B cell (primary cell): ENCODE results near the gene PPP1R10. TPM values are rescaled to one million over a fixed set of nuclear protein-coding genes. Genes with fewer than 3 reads are reported as not detected.

Experiments
- ATAC-seq: fragments of 200-7000 bp; cut with Tn5 transposase; one replicate; pipeline ENCODE4 v1.10.0; 2021; ENCODE audit warnings: low read depth, mild to moderate bottlenecking, moderate number of reproducible peaks, moderate library complexity
- CTCF ChIA-PET: fragments of 350-600 bp; sonication (Branson Sonifier 250); formaldehyde crosslinking; loops from one replicate; lab custom pipeline; 2021; ENCODE audit warnings: antibody characterized with exemption, inconsistent platforms; lab: Charles Lee
- POLR2A ChIA-PET: fragments of 350-600 bp; sonication (Branson Sonifier 250); formaldehyde crosslinking; loops from one replicate; lab custom pipeline; 2021; ENCODE audit warnings: antibody characterized with exemption; lab: Charles Lee
- DNase-seq: peaks from one replicate; pipeline ENCODE4 v3.0.0; 2013
- H2AFZ ChIP-seq: 2 replicates; pipeline ENCODE4 v1.6.1; 2012; ENCODE audit warnings: mild to moderate bottlenecking, low read depth, low read length; ENCODE audit not compliant: insufficient read depth, poor library complexity, severe bottlenecking
- H3K27ac ChIP-seq, 2 donors: 1 replicate in 1 of 2; 2 replicates in 1 of 2; pipeline ENCODE4 v1.5.1; 2012 to 2013; ENCODE audit warnings: low read length in 2 of 2, mild to moderate bottlenecking in 2 of 2, moderate library complexity in 1 of 2
- H3K27me3 ChIP-seq, 4 experiments: fragments of 200-600 bp in 1 of 4; sonication (generic) in 1 of 4; replicated peaks in 1 of 4; 1 replicate in 2 of 4; 2 replicates in 2 of 4; pipeline versions ENCODE4 v1.6.1 to v1.7.0; 2013 to 2016; ENCODE audit warnings: low read length in 3 of 4, mild to moderate bottlenecking in 2 of 4, mixed read lengths in 1 of 4, moderate library complexity in 1 of 4; ENCODE audit not compliant: insufficient read depth in 4 of 4, control insufficient read depth in 3 of 4; ENCODE audit errors: control extremely low read depth in 1 of 4
- H3K36me3 ChIP-seq, 2 experiments: replicated peaks in 1 of 2; 1 replicate in 1 of 2; 2 replicates in 1 of 2; pipeline versions ENCODE4 v1.6.1 to v1.7.1; 2013; ENCODE audit warnings: low read length in 1 of 2; ENCODE audit not compliant: insufficient read depth in 2 of 2, control insufficient read depth in 1 of 2; ENCODE audit errors: control extremely low read depth in 1 of 2, extremely low read depth in 1 of 2
- H3K4me1 ChIP-seq, 2 donors: fragments of 200-600 bp in 1 of 2; sonication (generic) in 1 of 2; 1 replicate in 1 of 2; 2 replicates in 1 of 2; pipeline versions ENCODE4 v1.5.1 to v1.6.1; 2013 to 2017; ENCODE audit warnings: low read length in 2 of 2; ENCODE audit not compliant: control insufficient read depth in 2 of 2, insufficient read depth in 2 of 2
- H3K4me2 ChIP-seq: replicated peaks from 2 replicates; pipeline ENCODE3; 2012; ENCODE audit warnings: mild to moderate bottlenecking, low read depth, low read length; ENCODE audit not compliant: poor library complexity, severe bottlenecking
- H3K4me3 ChIP-seq, 5 experiments: fragments of 200-600 bp in 1 of 5; sonication (generic) in 1 of 5; 1 replicate in 3 of 5; 2 replicates in 2 of 5; pipeline versions ENCODE4 v1.5.1 to v1.7.0; 2011 to 2016; ENCODE audit warnings: low read length in 4 of 5, mild to moderate bottlenecking in 4 of 5, low read depth in 2 of 5, control low read depth in 1 of 5, moderate library complexity in 1 of 5; ENCODE audit not compliant: insufficient read depth in 1 of 5; ENCODE audit errors: control extremely low read depth in 1 of 5, extremely low read depth in 1 of 5
- H3K79me2 ChIP-seq: fragments of 200-600 bp; sonication (generic); one replicate; pipeline ENCODE4 v1.6.0; 2016; ENCODE audit warnings: low read length; ENCODE audit not compliant: control insufficient read depth, insufficient read depth
- H3K9ac ChIP-seq: fragments of 200-600 bp; sonication (generic); 2 replicates; pipeline ENCODE4 v1.6.1; 2017; ENCODE audit warnings: mild to moderate bottlenecking, low read length, moderate library complexity
- H3K9me3 ChIP-seq, 3 donors: one replicate each; pipeline versions ENCODE4 v1.6.1 to v1.7.1; 2013; ENCODE audit warnings: low read length in 2 of 3; ENCODE audit not compliant: control insufficient read depth in 2 of 3, insufficient read depth in 1 of 3; ENCODE audit errors: control extremely low read depth in 1 of 3
- H4K20me1 ChIP-seq: 2 replicates; pipeline ENCODE4 v1.6.0; 2012; ENCODE audit warnings: mild to moderate bottlenecking, low read length; ENCODE audit not compliant: insufficient read depth, control insufficient read depth, poor library complexity, severe bottlenecking
- H3K27ac Mint-ChIP-seq: one replicate; pipeline ENCODE4 v1.8.0; 2021; ENCODE audit warnings: mixed read lengths
- H3K27me3 Mint-ChIP-seq: one replicate; pipeline ENCODE4 v1.8.0; 2021; ENCODE audit warnings: mixed read lengths
- H3K4me1 Mint-ChIP-seq: one replicate; pipeline ENCODE4 v1.8.0; 2021; ENCODE audit warnings: mixed read lengths
- H3K4me3 Mint-ChIP-seq: one replicate; pipeline ENCODE4 v1.8.0; 2021; ENCODE audit warnings: mixed read lengths
- H3K9me3 Mint-ChIP-seq: one replicate; pipeline ENCODE4 v1.8.0; 2022; ENCODE audit warnings: mixed read lengths; ENCODE audit not compliant: insufficient read depth
- EZH2 ChIP-seq: IDR thresholded peaks from 2 replicates; pipeline ENCODE4 v1.6.1; 2012; ENCODE audit warnings: borderline replicate concordance, low read depth, mild to moderate bottlenecking, moderate library complexity, low read length; ENCODE audit not compliant: insufficient read depth, poor library complexity, severe bottlenecking
- WGBS: methylation state at CpG from one replicate; pipeline ENCODE4 v1.1.5; 2013; ENCODE audit warnings: missing lambda C conversion rate; ENCODE audit not compliant: insufficient coverage; 5-methylcytosine and 5-hydroxymethylcytosine counted together
- intact Hi-C: fragments of 100-400 bp; cut with micrococcal nuclease; formaldehyde crosslinking; loops from one replicate; pipeline ENCODE4 v1.10.0; 2022
- polyA plus RNA-seq: library from polyadenylated mRNA; depleted of rRNA; stranded (reverse); fragments of >200 nt; gene quantifications from 2 replicates; pipeline ENCODE4 v1.2.3, GENCODE V29; 2012
- total RNA-seq, 2 donors: library from RNA; stranded (reverse); fragments of 120-200 nt in 1 of 2; gene quantifications; 1 replicate in 1 of 2; 2 replicates in 1 of 2; pipeline versions ENCODE4 v1.2.3 to v1.2.4, GENCODE V29; 2013 to 2022
- TF ChIP-seq, protein P1 (sequence below): fragments of 200-600 bp; IDR thresholded peaks from one replicate; pipeline ENCODE4 v1.8.0; 2022; ENCODE audit warnings: antibody characterized with exemption, mild to moderate bottlenecking

PPP1R10 gene
- total and polyA plus RNA-seq, 2 donors (not counting 1 experiment from before 2014, with no cell fraction given), result 40.7 to 177 TPM

DNA sequence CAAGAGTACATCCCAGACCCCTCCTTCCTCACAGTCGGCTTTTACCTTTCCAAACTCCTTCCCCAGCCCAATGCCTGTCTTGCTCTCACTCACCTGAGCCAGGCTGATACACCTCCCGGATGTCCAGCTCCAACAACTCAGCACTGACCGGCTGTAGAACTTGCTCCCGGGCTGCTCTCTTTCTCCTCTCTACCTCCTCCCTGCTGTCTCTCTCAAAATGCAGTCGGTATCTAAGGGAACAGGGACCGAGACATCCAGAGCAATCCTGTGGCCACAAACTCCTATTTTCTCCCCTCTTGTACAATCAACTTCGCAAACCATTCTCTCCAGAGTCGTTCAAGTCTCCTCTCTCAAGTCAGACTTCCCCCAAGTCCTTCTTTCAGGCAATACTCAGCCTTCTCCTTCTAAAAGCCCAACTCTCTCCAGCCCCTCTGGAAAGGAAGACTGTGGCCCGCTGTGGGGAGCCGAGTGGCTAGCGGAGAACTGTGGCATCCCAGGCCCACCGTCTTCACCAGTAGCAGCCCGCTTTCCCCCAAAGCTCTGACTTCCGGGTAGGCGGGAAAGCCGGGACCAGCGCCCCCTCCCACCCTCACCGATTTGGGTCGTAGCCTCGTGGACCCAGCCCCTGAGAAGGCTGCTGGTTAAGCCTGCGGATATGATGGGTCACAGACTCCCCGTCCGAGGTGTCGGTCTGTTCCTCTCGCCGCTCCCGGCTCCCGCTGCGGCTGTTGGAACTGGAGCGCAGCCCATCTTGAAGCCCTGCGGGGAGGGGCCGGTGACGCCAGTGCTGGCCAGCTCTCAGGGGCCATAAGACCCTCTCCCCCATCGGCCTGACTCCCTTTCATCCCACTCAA lies 61.9 kb downstream of the PPP1R10 start:
- H3K4me1 Mint-ChIP-seq, result peaks cover 32% of the 10 kb centered on the region
- peak overlapping the region; percentile 99 for H3K4me3 Mint-ChIP-seq
- peak overlapping the region; percentile 98 for H3K4me2 ChIP-seq
- peak overlapping the region; percentile 64 to 100 (median 90) for H3K4me3 ChIP-seq
- peaks cover 5% of the 10 kb centered on the region for H4K20me1 ChIP-seq
- no peaks in the 10 kb centered on the region for H3K9me3 Mint-ChIP-seq
- H3K27me3 Mint-ChIP-seq, result no peaks in the 10 kb centered on the region
- peak overlapping the region; percentile 85 for H2AFZ ChIP-seq
- 24% methylated on average over 33 of the region's 34 CpGs for WGBS
- intact Hi-C loops, result loop anchor here (5.0 kb wide), 1 partner anchor 117 kb away; the partner anchor contains the start of gene DHX16
- H3K27ac Mint-ChIP-seq, result peak overlapping the region; percentile 99
- POLR2A ChIA-PET, result interaction anchor here (0.6 to 3.4 kb wide), 11 partner anchors 10 to 1033 kb away, joined by 3 to 16 read pairs (median 5); partner anchors contain the start of genes ABCF1, MRPS18B and PPP1R10
- ATAC-seq, result no peak
- CTCF ChIA-PET, result interaction anchor here (1.0 to 8.1 kb wide), 6 partner anchors 13 to 73 kb away, joined by 4 to 94 read pairs (median 6); partner anchors contain the start of genes ABCF1, MRPS18B and PPP1R10
- no peaks in the 10 kb centered on the region for H3K9me3 ChIP-seq
- H3K79me2 ChIP-seq, result peaks cover 34% of the 10 kb centered on the region
- H3K9ac ChIP-seq, result peak overlapping the region; percentile 99
- no peak for TF ChIP-seq EZH2
- TF ChIP-seq, protein P1, sequence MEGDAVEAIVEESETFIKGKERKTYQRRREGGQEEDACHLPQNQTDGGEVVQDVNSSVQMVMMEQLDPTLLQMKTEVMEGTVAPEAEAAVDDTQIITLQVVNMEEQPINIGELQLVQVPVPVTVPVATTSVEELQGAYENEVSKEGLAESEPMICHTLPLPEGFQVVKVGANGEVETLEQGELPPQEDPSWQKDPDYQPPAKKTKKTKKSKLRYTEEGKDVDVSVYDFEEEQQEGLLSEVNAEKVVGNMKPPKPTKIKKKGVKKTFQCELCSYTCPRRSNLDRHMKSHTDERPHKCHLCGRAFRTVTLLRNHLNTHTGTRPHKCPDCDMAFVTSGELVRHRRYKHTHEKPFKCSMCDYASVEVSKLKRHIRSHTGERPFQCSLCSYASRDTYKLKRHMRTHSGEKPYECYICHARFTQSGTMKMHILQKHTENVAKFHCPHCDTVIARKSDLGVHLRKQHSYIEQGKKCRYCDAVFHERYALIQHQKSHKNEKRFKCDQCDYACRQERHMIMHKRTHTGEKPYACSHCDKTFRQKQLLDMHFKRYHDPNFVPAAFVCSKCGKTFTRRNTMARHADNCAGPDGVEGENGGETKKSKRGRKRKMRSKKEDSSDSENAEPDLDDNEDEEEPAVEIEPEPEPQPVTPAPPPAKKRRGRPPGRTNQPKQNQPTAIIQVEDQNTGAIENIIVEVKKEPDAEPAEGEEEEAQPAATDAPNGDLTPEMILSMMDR, result no peak
- H3K4me1 ChIP-seq, result peaks cover 19 to 27% of the 10 kb centered on the region in 2 donors
- peak overlapping the region; percentile 91 to 95 for H3K27ac ChIP-seq
- peak; percentile 35 for DNase-seq
- peaks cover 0 to 38% of the 10 kb centered on the region in 2 experiments for H3K36me3 ChIP-seq
- no peaks in the 10 kb centered on the region for H3K27me3 ChIP-seq
